MM.1S (cell line): ENCODE measurements around the gene PRSS33.

Experiments
- EZH2 ChIP-seq: fragments of 300-600 bp; sonication (generic); optimal IDR thresholded peaks from 2 replicates; pipeline ENCODE3; 2017; ENCODE audit warnings: low read depth, mild to moderate bottlenecking, antibody characterized with exemption, low read length, mixed read lengths
- TF ChIP-seq, protein P1 (sequence below): fragments of 300-600 bp; sonication (generic); IDR thresholded peaks from 2 replicates; pipeline ENCODE4 v1.5.1; 2016; ENCODE audit warnings: antibody characterized with exemption, low read length, mixed read lengths

DNA sequence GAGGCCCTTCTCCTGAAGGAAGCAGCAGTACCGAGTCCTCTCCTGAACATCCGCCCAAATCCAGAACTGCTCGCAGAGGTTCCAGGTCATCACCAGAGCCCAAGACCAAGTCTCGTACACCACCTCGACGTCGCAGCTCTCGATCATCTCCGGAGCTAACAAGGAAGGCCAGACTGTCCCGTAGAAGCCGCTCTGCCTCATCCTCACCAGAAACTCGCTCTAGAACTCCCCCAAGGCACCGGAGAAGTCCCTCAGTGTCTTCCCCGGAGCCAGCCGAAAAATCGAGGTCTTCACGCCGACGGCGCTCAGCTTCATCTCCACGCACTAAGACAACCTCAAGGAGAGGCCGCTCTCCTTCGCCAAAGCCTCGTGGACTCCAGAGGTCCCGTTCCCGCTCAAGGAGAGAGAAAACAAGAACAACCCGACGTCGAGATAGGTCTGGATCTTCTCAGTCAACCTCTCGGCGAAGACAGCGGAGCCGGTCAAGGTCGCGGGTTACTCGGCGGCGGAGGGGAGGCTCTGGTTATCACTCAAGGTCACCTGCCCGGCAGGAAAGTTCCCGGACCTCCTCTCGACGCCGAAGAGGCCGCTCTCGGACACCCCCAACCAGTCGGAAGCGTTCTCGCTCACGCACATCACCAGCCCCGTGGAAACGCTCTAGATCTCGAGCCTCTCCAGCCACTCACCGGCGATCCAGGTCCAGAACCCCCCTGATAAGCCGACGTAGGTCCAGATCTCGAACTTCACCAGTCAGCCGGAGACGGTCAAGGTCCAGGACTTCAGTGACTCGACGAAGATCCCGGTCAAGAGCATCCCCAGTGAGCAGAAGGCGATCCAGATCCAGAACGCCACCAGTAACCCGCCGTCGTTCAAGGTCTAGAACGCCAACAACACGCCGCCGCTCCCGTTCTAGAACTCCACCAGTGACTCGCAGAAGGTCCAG is 21.6 kb downstream of the PRSS33 start:
- TF ChIP-seq, protein P1, sequence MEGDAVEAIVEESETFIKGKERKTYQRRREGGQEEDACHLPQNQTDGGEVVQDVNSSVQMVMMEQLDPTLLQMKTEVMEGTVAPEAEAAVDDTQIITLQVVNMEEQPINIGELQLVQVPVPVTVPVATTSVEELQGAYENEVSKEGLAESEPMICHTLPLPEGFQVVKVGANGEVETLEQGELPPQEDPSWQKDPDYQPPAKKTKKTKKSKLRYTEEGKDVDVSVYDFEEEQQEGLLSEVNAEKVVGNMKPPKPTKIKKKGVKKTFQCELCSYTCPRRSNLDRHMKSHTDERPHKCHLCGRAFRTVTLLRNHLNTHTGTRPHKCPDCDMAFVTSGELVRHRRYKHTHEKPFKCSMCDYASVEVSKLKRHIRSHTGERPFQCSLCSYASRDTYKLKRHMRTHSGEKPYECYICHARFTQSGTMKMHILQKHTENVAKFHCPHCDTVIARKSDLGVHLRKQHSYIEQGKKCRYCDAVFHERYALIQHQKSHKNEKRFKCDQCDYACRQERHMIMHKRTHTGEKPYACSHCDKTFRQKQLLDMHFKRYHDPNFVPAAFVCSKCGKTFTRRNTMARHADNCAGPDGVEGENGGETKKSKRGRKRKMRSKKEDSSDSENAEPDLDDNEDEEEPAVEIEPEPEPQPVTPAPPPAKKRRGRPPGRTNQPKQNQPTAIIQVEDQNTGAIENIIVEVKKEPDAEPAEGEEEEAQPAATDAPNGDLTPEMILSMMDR: no peak
- TF ChIP-seq EZH2: no peak
